BE2C (cell line): ENCODE measurements around the gene GMNN.
"Not testable (repeated sequence)": the region's sequence is repeated elsewhere in the genome, so short reads cannot be mapped to it uniquely, and the experiment has no call there.

ENCODE experiments used
- DNase-seq: peaks from one replicate; pipeline ENCODE4 v3.0.0-alpha.2; 2020
- H3K27me3 ChIP-seq: fragments of 250-450 bp; sonication (Bioruptor Pico); 2 replicates; pipeline ENCODE4 v1.5.1; 2020; ENCODE audit warnings: mild to moderate bottlenecking
- H3K36me3 ChIP-seq: fragments of 250-450 bp; sonication (Bioruptor Pico); 2 replicates; pipeline ENCODE4 v1.5.1; 2020; ENCODE audit warnings: mild to moderate bottlenecking
- H3K4me1 ChIP-seq: fragments of 250-450 bp; sonication (Bioruptor Pico); 2 replicates; pipeline ENCODE4 v1.5.1; 2020
- H3K4me3 ChIP-seq: 2 replicates; pipeline ENCODE4 v1.5.1; 2011; ENCODE audit warnings: low read depth, low read length
- H3K9me3 ChIP-seq: fragments of 250-450 bp; sonication (Bioruptor Pico); 2 replicates; pipeline ENCODE4 v1.5.1; 2020
- TF ChIP-seq, protein P1 (sequence below): IDR thresholded peaks from 2 replicates; pipeline ENCODE4 v1.5.1; 2012; ENCODE audit warnings: mild to moderate bottlenecking, low read depth, low read length

GMNN gene

DNA sequence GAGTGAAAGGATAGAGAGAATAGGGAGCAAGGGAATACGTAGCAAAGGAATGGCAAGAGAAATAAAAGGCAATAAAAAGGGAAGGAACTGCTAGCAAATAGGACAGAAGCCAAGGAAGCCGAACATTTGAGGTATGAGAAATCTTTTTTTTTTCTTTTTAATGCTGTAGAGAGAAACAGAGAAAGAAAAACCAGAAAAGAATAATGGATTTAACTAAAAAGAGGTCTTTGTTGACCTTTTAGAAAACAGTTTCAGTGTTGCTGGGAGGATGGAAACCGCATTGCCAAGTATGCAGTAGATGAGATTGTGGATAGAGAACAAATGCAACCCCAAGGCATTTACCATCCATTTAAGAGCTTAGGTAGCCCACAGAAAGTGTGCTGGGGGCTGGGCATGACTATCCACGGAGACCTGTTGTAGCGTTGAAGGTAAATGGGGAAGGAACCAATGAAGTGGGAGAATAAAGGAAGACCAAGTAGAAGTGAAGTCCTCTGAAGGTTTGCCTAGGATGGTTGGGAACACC is 32.5 kb upstream of the GMNN start:
- Histone ChIP-seq H3K4me1 (no peaks in the 10 kb centered on the region), H3K4me3 (no peak overlapping the region), H3K36me3 (no peaks in the 10 kb centered on the region), H3K27me3 (no peaks in the 10 kb centered on the region), H3K9me3 (no peaks in the 10 kb centered on the region)
- TF ChIP-seq, protein P1, sequence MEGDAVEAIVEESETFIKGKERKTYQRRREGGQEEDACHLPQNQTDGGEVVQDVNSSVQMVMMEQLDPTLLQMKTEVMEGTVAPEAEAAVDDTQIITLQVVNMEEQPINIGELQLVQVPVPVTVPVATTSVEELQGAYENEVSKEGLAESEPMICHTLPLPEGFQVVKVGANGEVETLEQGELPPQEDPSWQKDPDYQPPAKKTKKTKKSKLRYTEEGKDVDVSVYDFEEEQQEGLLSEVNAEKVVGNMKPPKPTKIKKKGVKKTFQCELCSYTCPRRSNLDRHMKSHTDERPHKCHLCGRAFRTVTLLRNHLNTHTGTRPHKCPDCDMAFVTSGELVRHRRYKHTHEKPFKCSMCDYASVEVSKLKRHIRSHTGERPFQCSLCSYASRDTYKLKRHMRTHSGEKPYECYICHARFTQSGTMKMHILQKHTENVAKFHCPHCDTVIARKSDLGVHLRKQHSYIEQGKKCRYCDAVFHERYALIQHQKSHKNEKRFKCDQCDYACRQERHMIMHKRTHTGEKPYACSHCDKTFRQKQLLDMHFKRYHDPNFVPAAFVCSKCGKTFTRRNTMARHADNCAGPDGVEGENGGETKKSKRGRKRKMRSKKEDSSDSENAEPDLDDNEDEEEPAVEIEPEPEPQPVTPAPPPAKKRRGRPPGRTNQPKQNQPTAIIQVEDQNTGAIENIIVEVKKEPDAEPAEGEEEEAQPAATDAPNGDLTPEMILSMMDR: no peak
- DNase-seq: no peak

DNA sequence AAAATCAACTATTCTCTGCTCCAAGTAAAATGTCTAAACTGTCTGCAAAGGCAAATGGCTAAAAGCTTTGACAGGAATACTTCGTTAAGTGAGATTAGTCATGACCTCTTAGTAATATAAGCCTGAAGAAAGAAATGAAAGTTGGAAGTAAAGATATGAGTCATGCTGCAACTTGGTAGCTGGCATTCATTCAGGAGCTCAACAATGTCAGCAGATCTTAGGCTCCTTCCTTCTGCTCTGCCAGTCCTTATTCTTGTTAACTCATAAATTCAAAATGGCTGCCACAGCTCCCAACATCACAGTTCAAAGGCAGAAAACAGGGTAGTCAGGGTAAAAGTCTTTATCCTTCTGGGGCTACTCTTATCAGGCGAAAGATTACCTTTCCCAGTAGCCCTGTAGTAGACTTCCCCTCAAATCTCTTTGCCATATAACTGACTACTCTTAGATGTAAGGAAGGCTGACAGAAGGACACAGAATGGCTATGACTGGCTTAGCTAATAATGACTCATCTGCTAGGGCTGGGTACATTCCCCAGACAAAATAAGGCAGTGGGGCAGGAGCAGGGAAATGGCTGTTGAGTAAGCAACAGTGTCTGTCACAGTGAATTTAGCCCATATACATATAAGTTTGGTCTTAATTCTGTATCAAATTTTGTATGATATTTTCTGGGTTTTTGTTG is 31.3 kb upstream of the GMNN start:
- H3K4me3 ChIP-seq: no peak overlapping the region
- DNase-seq: no peak
- TF ChIP-seq, protein P1: no peak
- no peaks in the 10 kb centered on the region for H3K36me3 ChIP-seq
- no peaks in the 10 kb centered on the region for H3K9me3 ChIP-seq
- H3K4me1 ChIP-seq: no peaks in the 10 kb centered on the region
- no peaks in the 10 kb centered on the region for H3K27me3 ChIP-seq

DNA sequence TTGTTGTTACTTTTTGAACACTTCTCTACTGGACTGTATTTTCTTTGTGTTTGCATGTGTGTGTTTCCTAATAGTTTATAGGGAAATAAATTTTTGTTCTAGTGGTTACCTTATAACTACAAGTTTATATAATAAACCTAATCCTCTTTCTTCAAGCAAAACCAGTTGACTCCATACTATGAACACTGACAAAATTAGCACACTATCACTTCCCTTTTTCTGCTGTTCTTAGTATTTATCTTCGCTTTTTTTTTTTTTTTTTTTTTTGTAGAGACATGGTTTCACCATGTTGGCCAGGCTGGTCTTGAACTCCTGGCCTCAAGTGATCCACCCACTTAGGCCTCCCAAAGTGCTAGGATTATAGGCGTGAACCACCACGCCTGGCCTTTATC is 30.8 kb upstream of the GMNN start:
- no peaks in the 10 kb centered on the region for H3K36me3 ChIP-seq
- no peaks in the 10 kb centered on the region for H3K9me3 ChIP-seq
- no peak for DNase-seq
- no peak overlapping the region for H3K4me3 ChIP-seq
- TF ChIP-seq, protein P1: no peak
- H3K27me3 ChIP-seq: no peaks in the 10 kb centered on the region
- H3K4me1 ChIP-seq: no peaks in the 10 kb centered on the region

DNA sequence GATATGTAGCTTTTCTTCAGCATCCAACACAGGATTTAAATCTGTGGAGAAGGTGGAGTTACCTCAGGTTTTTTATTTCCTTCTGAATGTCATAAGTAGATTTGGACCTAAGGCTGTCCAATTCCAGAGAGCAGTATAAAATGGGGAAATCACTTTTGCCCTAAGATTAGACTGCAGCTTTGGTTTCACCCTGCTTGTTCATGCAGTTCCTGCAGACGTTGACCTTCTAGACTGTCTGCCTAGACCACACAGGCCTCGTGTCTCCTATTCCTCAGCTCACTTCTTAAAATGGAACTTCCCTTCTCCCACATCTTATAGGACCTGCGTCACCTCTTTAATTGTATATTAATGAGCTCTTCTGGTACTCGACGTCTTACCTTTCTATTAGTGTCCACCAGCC is 29.8 kb upstream of the GMNN start:
- TF ChIP-seq, protein P1: no peak
- Histone ChIP-seq H3K9me3 (no peaks in the 10 kb centered on the region), H3K27me3 (no peaks in the 10 kb centered on the region), H3K4me1 (no peaks in the 10 kb centered on the region), H3K36me3 (no peaks in the 10 kb centered on the region), H3K4me3 (no peak overlapping the region)
- no peak for DNase-seq

- no peaks in the 10 kb centered on the region for H3K9me3 ChIP-seq
- TF ChIP-seq, protein P1: no peak
- no peaks in the 10 kb centered on the region for H3K4me1 ChIP-seq
- H3K27me3 ChIP-seq: no peaks in the 10 kb centered on the region
- DNase-seq: no peak
- H3K4me3 ChIP-seq: no peak overlapping the region
- no peaks in the 10 kb centered on the region for H3K36me3 ChIP-seq
Measured at GRCh38 chr6:24749297-24749696, 25.4 kb upstream of the GMNN start.

DNA sequence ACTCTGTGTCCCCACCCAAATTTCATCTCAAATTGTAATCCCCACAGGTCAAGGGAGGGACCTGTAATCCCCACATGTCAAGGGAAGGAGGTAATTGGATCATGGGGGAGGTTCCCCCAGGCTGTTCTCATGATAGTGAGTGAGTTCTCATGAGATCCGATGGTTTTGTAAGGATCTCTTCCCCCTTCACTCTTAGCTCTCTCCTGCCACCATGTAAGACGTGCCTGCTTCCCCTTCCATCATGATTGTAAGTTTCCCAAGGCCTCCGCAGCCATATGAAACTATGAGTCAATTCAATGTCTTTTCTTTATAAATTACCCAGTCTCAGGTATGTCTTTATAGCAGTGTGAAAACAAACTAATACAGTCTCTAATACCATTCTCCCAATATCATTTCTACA is 23.9 kb upstream of the GMNN start:
- not testable (repeated sequence) for H3K4me1 ChIP-seq, DNase-seq, H3K9me3 ChIP-seq, H3K27me3 ChIP-seq, H3K4me3 ChIP-seq, H3K36me3 ChIP-seq

- Histone ChIP-seq H3K27me3 (no peaks in the 10 kb centered on the region), H3K9me3 (no peaks in the 10 kb centered on the region), H3K36me3 (no peaks in the 10 kb centered on the region), H3K4me1 (peaks cover 7% of the 10 kb centered on the region; the same call in 1 of the 2 replicates), H3K4me3 (no peak overlapping the region)
- TF ChIP-seq, protein P1: no peak
- no peak for DNase-seq
Measured at GRCh38 chr6:24752503-24752902, 22.2 kb upstream of the GMNN start.
